Loucy (cell line): ENCODE results near the gene LILRA1.

Source experiments
- EZH2phosphoT487 ChIP-seq: fragments of 200-600 bp; IDR thresholded peaks from 2 replicates; pipeline ENCODE4 v1.6.1; 2018; ENCODE audit warnings: antibody characterized with exemption, mild to moderate bottlenecking, moderate library complexity, borderline replicate concordance
- TF ChIP-seq, protein P1 (sequence below): fragments of 200-600 bp; sonication (generic); conservative IDR thresholded peaks from 2 replicates; pipeline ENCODE4 v1.5.1; 2014; ENCODE audit warnings: mild to moderate bottlenecking, antibody characterized with exemption, low read length

DNA sequence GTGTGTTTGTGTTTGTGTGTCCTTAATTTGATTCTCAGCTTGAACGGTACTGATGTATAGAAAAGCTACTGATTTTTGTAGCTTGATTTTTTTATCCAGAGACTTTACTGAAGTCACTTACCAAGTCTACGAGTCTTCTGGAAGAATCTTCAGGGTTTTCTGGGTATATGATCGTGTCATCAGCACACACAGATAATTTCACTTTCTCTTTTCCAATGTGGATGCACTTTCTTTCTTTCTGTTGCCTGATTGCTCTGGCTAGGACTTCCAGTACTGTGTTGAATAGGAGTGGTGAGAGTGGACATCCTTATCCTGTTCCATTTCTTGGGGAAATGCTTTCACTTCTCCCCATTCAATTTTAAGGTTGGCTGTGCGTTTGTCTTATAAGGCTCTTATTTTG, 29.0 kb downstream of the LILRA1 start:
- TF ChIP-seq, protein P1, sequence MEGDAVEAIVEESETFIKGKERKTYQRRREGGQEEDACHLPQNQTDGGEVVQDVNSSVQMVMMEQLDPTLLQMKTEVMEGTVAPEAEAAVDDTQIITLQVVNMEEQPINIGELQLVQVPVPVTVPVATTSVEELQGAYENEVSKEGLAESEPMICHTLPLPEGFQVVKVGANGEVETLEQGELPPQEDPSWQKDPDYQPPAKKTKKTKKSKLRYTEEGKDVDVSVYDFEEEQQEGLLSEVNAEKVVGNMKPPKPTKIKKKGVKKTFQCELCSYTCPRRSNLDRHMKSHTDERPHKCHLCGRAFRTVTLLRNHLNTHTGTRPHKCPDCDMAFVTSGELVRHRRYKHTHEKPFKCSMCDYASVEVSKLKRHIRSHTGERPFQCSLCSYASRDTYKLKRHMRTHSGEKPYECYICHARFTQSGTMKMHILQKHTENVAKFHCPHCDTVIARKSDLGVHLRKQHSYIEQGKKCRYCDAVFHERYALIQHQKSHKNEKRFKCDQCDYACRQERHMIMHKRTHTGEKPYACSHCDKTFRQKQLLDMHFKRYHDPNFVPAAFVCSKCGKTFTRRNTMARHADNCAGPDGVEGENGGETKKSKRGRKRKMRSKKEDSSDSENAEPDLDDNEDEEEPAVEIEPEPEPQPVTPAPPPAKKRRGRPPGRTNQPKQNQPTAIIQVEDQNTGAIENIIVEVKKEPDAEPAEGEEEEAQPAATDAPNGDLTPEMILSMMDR, result no peak
- no peak for TF ChIP-seq EZH2phosphoT487
